Cardiac muscle cell (in vitro differentiated cells and primary cell): ENCODE results near the gene MAPRE2. TPM values are rescaled to one million over a fixed set of nuclear protein-coding genes. Genes with fewer than 3 reads are reported as not detected.

Experiments
- DNase-seq, 2 donors: peaks; one replicate each; pipeline versions ENCODE4 v3.0.0 to v3.0.0-alpha.2; 2010 to 2017; ENCODE audit warnings: low read depth in 1 of 2, low spot score in 1 of 2
- H3K27ac ChIP-seq: fragments of 200-600 bp; sonication (generic); 2 replicates; pipeline ENCODE4 v1.5.1; 2016
- H3K27me3 ChIP-seq: fragments of 200-600 bp; sonication (generic); 2 replicates; pipeline ENCODE4 v1.6.0; 2016; ENCODE audit warnings: control low read depth
- H3K36me3 ChIP-seq: fragments of 200-600 bp; sonication (generic); 2 replicates; pipeline ENCODE4 v1.5.1; 2016; ENCODE audit warnings: control low read depth
- H3K4me1 ChIP-seq: fragments of 200-600 bp; sonication (generic); 2 replicates; pipeline ENCODE4 v1.8.1; 2017; ENCODE audit warnings: low read depth, mild to moderate bottlenecking, mixed run types
- H3K4me3 ChIP-seq: fragments of 200-600 bp; sonication (generic); 2 replicates; pipeline ENCODE4 v1.5.1; 2016; ENCODE audit warnings: mild to moderate bottlenecking
- H3K9me3 ChIP-seq: fragments of 200-600 bp; sonication (generic); 2 replicates; pipeline ENCODE4 v1.5.1; 2017; ENCODE audit warnings: low read depth, mild to moderate bottlenecking, control low read depth
- polyA plus RNA-seq: library from polyadenylated mRNA; unstranded; fragments of >200 nt; fragmentation: Nextera tagmentation; extraction: Ambion mirVana; gene quantifications from 2 replicates; pipeline ENCODE4 v1.2.1, GENCODE V29; 2016
- total RNA-seq: library from RNA; depleted of rRNA; stranded (reverse); fragments of >200 nt; gene quantifications from 2 replicates; pipeline ENCODE4 v1.2.3, GENCODE V29; 2016
- TF ChIP-seq, protein P1 (sequence below): IDR thresholded peaks from 2 replicates; pipeline ENCODE4 v1.5.1; 2012; ENCODE audit warnings: low read depth, mild to moderate bottlenecking, low read length

MAPRE2 gene
- total and polyA plus RNA-seq, 2 experiments from 2014 or later = 20.3 to 31.0 TPM

GRCh38 chr18:35123811-35124210 lies 82.6 kb downstream of the MAPRE2 start:
- no peak overlapping the region for H3K27ac ChIP-seq
- H3K27me3 ChIP-seq = no peaks in the 10 kb centered on the region
- TF ChIP-seq, protein P1, sequence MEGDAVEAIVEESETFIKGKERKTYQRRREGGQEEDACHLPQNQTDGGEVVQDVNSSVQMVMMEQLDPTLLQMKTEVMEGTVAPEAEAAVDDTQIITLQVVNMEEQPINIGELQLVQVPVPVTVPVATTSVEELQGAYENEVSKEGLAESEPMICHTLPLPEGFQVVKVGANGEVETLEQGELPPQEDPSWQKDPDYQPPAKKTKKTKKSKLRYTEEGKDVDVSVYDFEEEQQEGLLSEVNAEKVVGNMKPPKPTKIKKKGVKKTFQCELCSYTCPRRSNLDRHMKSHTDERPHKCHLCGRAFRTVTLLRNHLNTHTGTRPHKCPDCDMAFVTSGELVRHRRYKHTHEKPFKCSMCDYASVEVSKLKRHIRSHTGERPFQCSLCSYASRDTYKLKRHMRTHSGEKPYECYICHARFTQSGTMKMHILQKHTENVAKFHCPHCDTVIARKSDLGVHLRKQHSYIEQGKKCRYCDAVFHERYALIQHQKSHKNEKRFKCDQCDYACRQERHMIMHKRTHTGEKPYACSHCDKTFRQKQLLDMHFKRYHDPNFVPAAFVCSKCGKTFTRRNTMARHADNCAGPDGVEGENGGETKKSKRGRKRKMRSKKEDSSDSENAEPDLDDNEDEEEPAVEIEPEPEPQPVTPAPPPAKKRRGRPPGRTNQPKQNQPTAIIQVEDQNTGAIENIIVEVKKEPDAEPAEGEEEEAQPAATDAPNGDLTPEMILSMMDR = no peak
- H3K4me1 ChIP-seq = no peaks in the 10 kb centered on the region
- no peak overlapping the region for H3K4me3 ChIP-seq
- H3K9me3 ChIP-seq = no peaks in the 10 kb centered on the region
- H3K36me3 ChIP-seq = no peaks in the 10 kb centered on the region
- DNase-seq = no peak

- H3K9me3 ChIP-seq = no peaks in the 10 kb centered on the region
- H3K4me3 ChIP-seq = no peak overlapping the region
- TF ChIP-seq, protein P1 = peak; percentile 30
- peak in 1 of 2 donors; percentile 18 for DNase-seq
- H3K36me3 ChIP-seq = no peaks in the 10 kb centered on the region
- H3K4me1 ChIP-seq = no peaks in the 10 kb centered on the region
- H3K27me3 ChIP-seq = no peaks in the 10 kb centered on the region
- H3K27ac ChIP-seq = no peak overlapping the region
These were observed 86.0 kb downstream of the MAPRE2 start for GRCh38 chr18:35127201-35127600.

GRCh38 chr18:35128675-35129074 lies 87.5 kb downstream of the MAPRE2 start:
- Histone ChIP-seq H3K27me3 (no peaks in the 10 kb centered on the region), H3K27ac (no peak overlapping the region), H3K9me3 (no peaks in the 10 kb centered on the region), H3K4me1 (no peaks in the 10 kb centered on the region), H3K36me3 (no peaks in the 10 kb centered on the region), H3K4me3 (no peak overlapping the region)
- DNase-seq = no peak
- TF ChIP-seq, protein P1 = no peak

DNA sequence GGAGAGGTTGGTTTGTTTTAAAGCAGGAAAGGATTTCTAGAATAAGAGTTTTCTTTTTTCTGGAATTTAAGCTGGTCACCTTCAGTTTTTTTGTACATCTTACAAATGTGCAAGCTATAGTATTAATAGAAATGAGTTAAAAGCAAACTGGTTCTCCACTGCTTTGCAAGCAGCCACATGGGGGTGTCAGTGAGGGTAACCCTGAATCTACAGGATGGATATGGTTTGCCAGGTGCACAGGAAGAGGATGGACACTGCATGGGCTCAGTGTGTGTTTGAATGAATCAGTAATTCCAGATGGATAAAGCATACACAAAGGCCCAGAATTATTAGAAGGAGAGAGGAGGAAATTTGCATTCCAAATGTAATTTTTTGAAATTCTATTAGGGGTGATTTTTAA lies 89.0 kb downstream of the MAPRE2 start:
- Histone ChIP-seq H3K9me3 (no peaks in the 10 kb centered on the region), H3K4me3 (no peak overlapping the region), H3K27me3 (no peaks in the 10 kb centered on the region), H3K27ac (no peak overlapping the region), H3K4me1 (no peaks in the 10 kb centered on the region), H3K36me3 (no peaks in the 10 kb centered on the region)
- no peak for DNase-seq
- TF ChIP-seq, protein P1 = no peak

DNA sequence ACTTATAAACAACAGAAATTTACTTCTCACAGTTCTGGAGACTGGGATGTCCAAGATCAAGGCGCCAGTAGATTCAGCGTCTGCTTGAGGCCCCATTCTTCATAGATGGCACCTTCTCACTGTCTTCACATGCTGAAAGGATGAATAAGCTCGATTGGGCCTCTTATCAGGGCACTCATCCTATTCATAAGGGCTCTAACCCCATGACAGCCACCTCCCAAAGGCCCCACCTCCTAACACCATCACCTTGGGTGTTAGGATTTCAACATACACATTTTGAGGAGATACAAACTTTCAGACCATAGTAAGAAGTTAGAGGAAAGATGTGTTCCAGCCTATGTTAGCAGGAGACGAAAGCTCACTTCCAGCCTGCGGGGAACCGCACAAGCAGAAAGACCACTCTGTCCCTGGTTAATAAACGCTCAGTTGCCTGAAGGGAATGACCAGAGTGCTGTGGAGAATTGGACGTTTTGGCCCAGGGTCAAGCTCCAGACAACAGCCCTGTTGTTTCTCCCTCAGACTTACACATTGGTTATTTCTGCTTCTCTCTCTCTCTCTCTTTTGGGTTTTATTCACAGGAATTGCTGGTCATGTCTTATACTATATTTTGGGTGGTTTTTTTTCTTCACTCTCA lies 90.3 kb downstream of the MAPRE2 start:
- TF ChIP-seq, protein P1 = no peak
- no peak overlapping the region for H3K27ac ChIP-seq
- H3K4me1 ChIP-seq = peaks cover 5% of the 10 kb centered on the region
- no peak for DNase-seq
- no peaks in the 10 kb centered on the region for H3K27me3 ChIP-seq
- no peaks in the 10 kb centered on the region for H3K36me3 ChIP-seq
- H3K4me3 ChIP-seq = no peak overlapping the region
- H3K9me3 ChIP-seq = no peaks in the 10 kb centered on the region
